ENCODE results near the gene UTP14C. TPM values are rescaled to one million over a fixed set of nuclear protein-coding genes. Genes with fewer than 3 reads are reported as not detected.

The UTP14C gene
- total and polyA plus RNA-seq, 2 of the 13 experiments (the other 11 are each of a cell fraction or from before 2014, with no cell fraction given): 8.8 to 12.2 TPM

GRCh38 chr13:52011632-52012511 lies 12.6 kb upstream of the UTP14C start, which contains the start of gene ALG11 (continued):
- TF ChIP-seq RERE (CRISPR knock-in tag; IDR thresholded peaks at IDR 0.05; ENCODE audit: low read depth) (0 out of 2 replicates have a peak, but pooled peaks have one; percentile 61), MBD4 (IDR thresholded peaks at IDR 0.05; ENCODE audit: borderline replicate concordance, low read length) (no peak), ZNF775 (CRISPR knock-in tag; IDR thresholded peaks at IDR 0.05; ENCODE audit: borderline replicate concordance) (peak; percentile 78), STAT5B (CRISPR knock-in tag; IDR thresholded peaks at IDR 0.05) (peak; percentile 15; the same call in 1 of the 2 replicates), NFATC3 (CRISPR knock-in tag; IDR thresholded peaks at IDR 0.05) (no peak), ZNF782 (CRISPR knock-in tag; IDR thresholded peaks at IDR 0.05; ENCODE audit: borderline replicate concordance) (peak; percentile 81; the same call in 1 of the 2 replicates), MLX (CRISPR knock-in tag; IDR thresholded peaks at IDR 0.05) (no peak; the same call in 1 of the 2 replicates), ZSCAN9 (CRISPR knock-in tag; IDR thresholded peaks at IDR 0.05; ENCODE audit: borderline replicate concordance) (peak; percentile 89), ISX (CRISPR knock-in tag; conservative IDR thresholded peaks at IDR 0.05) (no peak), AGO2 (optimal IDR thresholded peaks at IDR 0.05; ENCODE audit: low read depth, low read length) (peak; percentile 93), ZC3H13 (CRISPR knock-in tag; IDR thresholded peaks at IDR 0.05) (peak; percentile 78; the same call in 1 of the 2 replicates), ZNF772 (CRISPR knock-in tag; IDR thresholded peaks at IDR 0.05) (peak; percentile 98), BRF2 (CRISPR knock-in tag; IDR thresholded peaks at IDR 0.05) (peak; percentile 21; the same call in 1 of the 2 replicates), RBFOX2 (IDR thresholded peaks at IDR 0.05; ENCODE audit: low read depth, low read length) (peak; percentile 99), TEAD2 (CRISPR knock-in tag; IDR thresholded peaks at IDR 0.05) (no peak), ZNF558 (CRISPR knock-in tag; IDR thresholded peaks at IDR 0.05; ENCODE audit: borderline replicate concordance) (no peak; the same call in 1 of the 2 replicates), ZNF230 (CRISPR knock-in tag; IDR thresholded peaks at IDR 0.05) (peak; percentile 83), ZBTB1 (CRISPR knock-in tag; IDR thresholded peaks at IDR 0.05; ENCODE audit: borderline replicate concordance) (0 out of 2 replicates have a peak, but pooled peaks have one; percentile 8), PBX2 (CRISPR knock-in tag; IDR thresholded peaks at IDR 0.05) (peak; percentile 94)
